Testis (tissue), 2 donors: ENCODE results near the gene CCP110.

ENCODE experiments used
- CTCF ChIP-seq, 3 experiments: fragments of 450-650 bp in 2 of 3; fragments of 200-600 bp in 1 of 3; sonication (generic) in 1 of 3; IDR thresholded peaks; one replicate each; pipeline ENCODE4 v1.5.1; 2016 to 2019; ENCODE audit warnings: antibody characterized with exemption in 3 of 3, mild to moderate bottlenecking in 2 of 3, moderate library complexity in 1 of 3
- POLR2A ChIP-seq: fragments of 450-650 bp; IDR thresholded peaks from one replicate; pipeline ENCODE4 v1.6.1; 2017; ENCODE audit warnings: antibody characterized with exemption, mild to moderate bottlenecking, moderate library complexity

- TF ChIP-seq CTCF (IDR thresholded peaks at IDR 0.05): no peak
- TF ChIP-seq POLR2A: no peak
Observed at GRCh38 chr16:19567560-19567959, 43.8 kb downstream of the CCP110 start.
